GM23338 (cell line): ENCODE results near the gene ANGPTL2. TPM values are rescaled to one million over a fixed set of nuclear protein-coding genes. Genes with fewer than 3 reads are reported as not detected.

Experiments used
- ATAC-seq: fragments of 200-7000 bp; cut with Tn5 transposase; 3 replicates; pipeline ENCODE4 v1.9.1; 2020
- DNase-seq: peaks from one replicate; pipeline ENCODE4 v3.0.0-alpha.2; 2015; ENCODE audit warnings: low spot score
- H2AFZ ChIP-seq: fragments of 200-600 bp; sonication (generic); 2 replicates; pipeline ENCODE4 v1.8.0; 2016; ENCODE audit warnings: antibody characterized with exemption, mild to moderate bottlenecking, moderate library complexity
- H3F3A ChIP-seq: fragments of 200-600 bp; sonication (generic); replicated peaks from 2 replicates; pipeline ENCODE4 v1.8.0; 2017; ENCODE audit warnings: antibody characterized with exemption, mixed run types, low read depth
- H3K27ac ChIP-seq: fragments of 200-600 bp; sonication (generic); 2 replicates; pipeline ENCODE4 v1.6.1; 2016; ENCODE audit warnings: low read depth
- H3K27me3 ChIP-seq: fragments of 200-600 bp; sonication (generic); 2 replicates; pipeline ENCODE4 v1.8.0; 2016; ENCODE audit warnings: mild to moderate bottlenecking, mixed run types, moderate library complexity; ENCODE audit not compliant: insufficient read depth
- H3K36me3 ChIP-seq: fragments of 200-600 bp; sonication (generic); 2 replicates; pipeline ENCODE4 v1.8.0; 2016; ENCODE audit warnings: mild to moderate bottlenecking; ENCODE audit not compliant: insufficient read depth
- H3K4me1 ChIP-seq: fragments of 200-600 bp; sonication (generic); 2 replicates; pipeline ENCODE4 v1.8.0; 2016; ENCODE audit warnings: mild to moderate bottlenecking, moderate library complexity; ENCODE audit not compliant: insufficient read depth
- H3K4me2 ChIP-seq: fragments of 200-600 bp; sonication (generic); 2 replicates; pipeline ENCODE4 v1.7.1; 2017; ENCODE audit warnings: mixed run types
- H3K4me3 ChIP-seq: fragments of 200-600 bp; sonication (generic); 2 replicates; pipeline ENCODE4 v1.6.1; 2016; ENCODE audit warnings: mixed run types
- H3K79me2 ChIP-seq: fragments of 200-600 bp; sonication (generic); replicated peaks from 2 replicates; pipeline ENCODE4 v1.8.0; 2017; ENCODE audit warnings: mild to moderate bottlenecking; ENCODE audit not compliant: insufficient read depth
- H3K9me2 ChIP-seq: fragments of 200-600 bp; sonication (generic); 2 replicates; pipeline ENCODE4 v1.8.0; 2017; ENCODE audit not compliant: insufficient read depth
- H4K20me1 ChIP-seq: fragments of 200-600 bp; sonication (generic); replicated peaks from 2 replicates; pipeline ENCODE4 v1.8.0; 2017; ENCODE audit warnings: mild to moderate bottlenecking; ENCODE audit not compliant: insufficient read depth
- H3K27ac Mint-ChIP-seq: 2 replicates; pipeline ENCODE4 v1.8.0; 2020; ENCODE audit warnings: inconsistent platforms, mild to moderate bottlenecking, moderate library complexity, mixed read lengths
- H3K27me3 Mint-ChIP-seq: 3 replicates; pipeline ENCODE4 v1.8.0; 2022; ENCODE audit warnings: low read depth, mild to moderate bottlenecking, moderate library complexity, mixed read lengths, inconsistent platforms; ENCODE audit not compliant: insufficient read depth, poor library complexity
- H3K36me3 Mint-ChIP-seq: 3 replicates; pipeline ENCODE4 v1.8.0; 2021; ENCODE audit warnings: low read depth, mild to moderate bottlenecking, inconsistent platforms, moderate library complexity, mixed read lengths
- H3K4me1 Mint-ChIP-seq: 3 replicates; pipeline ENCODE4 v1.8.0; 2020; ENCODE audit warnings: mild to moderate bottlenecking, inconsistent platforms, mixed read lengths
- H3K4me3 Mint-ChIP-seq: 3 replicates; pipeline ENCODE4 v1.8.0; 2021; ENCODE audit warnings: moderate library complexity, mild to moderate bottlenecking, inconsistent platforms, mixed read lengths
- H3K9me3 Mint-ChIP-seq: 3 replicates; pipeline ENCODE4 v1.8.0; 2020; ENCODE audit warnings: moderate library complexity, mild to moderate bottlenecking, inconsistent platforms, mixed read lengths
- NANOG ChIP-seq: IDR thresholded peaks from 2 replicates; pipeline ENCODE4 v1.6.1; 2016; ENCODE audit warnings: antibody characterized with exemption, borderline replicate concordance
- ZNF114 ChIP-seq: fragments of 250-450 bp; sonication (Bioruptor Pico); IDR thresholded peaks from 2 replicates; pipeline ENCODE4 v1.5.0; 2020; ENCODE audit warnings: mild to moderate bottlenecking, moderate library complexity
- polyA plus RNA-seq: library from polyadenylated mRNA; unstranded; fragments of >200 nt; fragmentation: Nextera tagmentation; extraction: Ambion mirVana; gene quantifications from 2 replicates; pipeline ENCODE4 v1.2.1, GENCODE V29; 2016
- total RNA-seq: library from RNA; depleted of rRNA; stranded (reverse); fragments of >200 nt; shearing (Covaris generic); gene quantifications from 2 replicates; pipeline ENCODE4 v1.2.3, GENCODE V29; 2014
- TF ChIP-seq, protein P1 (sequence below): IDR thresholded peaks from one replicate; pipeline ENCODE4 v1.6.1; 2018; ENCODE audit warnings: antibody characterized with exemption; ENCODE audit not compliant: unreplicated experiment
- TF ChIP-seq, protein P2 (sequence below): IDR thresholded peaks from 2 replicates; pipeline ENCODE4 v1.6.1; 2016; ENCODE audit warnings: antibody characterized with exemption
- TF ChIP-seq, protein P3 (sequence below): fragments of 250-450 bp; sonication (Bioruptor Pico); IDR thresholded peaks from 2 replicates; pipeline ENCODE4 v1.5.0; 2020; ENCODE audit warnings: mild to moderate bottlenecking, moderate library complexity

The ANGPTL2 gene
- total and polyA plus RNA-seq, 2 experiments from 2014 or later: 2.9 to 5.2 TPM

DNA sequence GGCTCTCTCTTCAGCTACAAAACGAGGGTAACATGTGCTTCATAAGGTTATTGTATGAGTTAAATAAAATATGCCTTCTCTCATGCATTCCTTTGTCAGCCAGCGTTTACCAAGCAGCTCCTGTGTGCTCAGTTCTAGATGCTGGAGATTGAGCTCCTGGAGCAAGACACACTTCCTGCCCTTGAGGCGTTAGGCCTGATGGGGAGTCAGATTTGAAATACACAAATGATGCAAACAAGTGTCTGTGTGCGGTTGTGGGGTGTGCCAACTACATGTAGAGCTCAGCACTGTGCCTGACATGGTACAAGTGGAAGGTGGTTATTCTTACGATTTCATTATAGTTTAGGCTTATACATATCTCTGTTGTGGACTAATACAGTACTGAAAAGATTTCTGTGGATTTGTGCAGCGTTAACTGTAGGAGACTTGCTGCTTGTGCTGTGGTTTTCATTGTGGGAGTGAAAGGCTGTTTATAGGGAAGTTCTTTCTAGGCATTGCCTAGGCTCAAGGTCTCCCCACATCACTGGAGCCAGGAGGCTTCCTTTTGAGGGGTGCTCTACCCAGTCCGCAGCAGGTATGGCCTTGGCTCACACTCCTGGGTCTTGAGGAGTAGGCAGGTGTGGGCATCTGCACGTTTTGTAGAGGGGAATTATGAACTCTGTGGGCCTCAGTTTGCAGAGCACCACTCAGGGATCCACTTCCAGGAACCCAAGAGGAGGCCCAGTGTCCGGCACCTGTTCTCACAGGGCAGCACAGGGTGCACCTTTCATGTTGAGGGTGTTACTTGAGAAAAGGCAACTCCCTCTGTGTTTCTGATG is 39.8 kb upstream of the ANGPTL2 start:
- H3K27me3 ChIP-seq: no peaks in the 10 kb centered on the region
- H3K27me3 Mint-ChIP-seq: peaks cover 6% of the 10 kb centered on the region
- no peak for ATAC-seq
- H3F3A ChIP-seq: no peaks in the 10 kb centered on the region
- H4K20me1 ChIP-seq: no peaks in the 10 kb centered on the region
- no peak for DNase-seq
- H3K36me3 ChIP-seq: no peaks in the 10 kb centered on the region
- peaks cover 42% of the 10 kb centered on the region for H3K4me1 Mint-ChIP-seq
- H3K79me2 ChIP-seq: no peaks in the 10 kb centered on the region
- H3K27ac Mint-ChIP-seq: no peak overlapping the region
- 0 out of 2 replicates have a peak overlapping the region, but pooled peaks have one; percentile 23 for H3K27ac ChIP-seq
- H3K4me2 ChIP-seq: no peak overlapping the region
- no peak overlapping the region for H3K4me3 Mint-ChIP-seq
- H3K36me3 Mint-ChIP-seq: no peaks in the 10 kb centered on the region
- TF ChIP-seq ZNF114 (CRISPR knock-in tag) (no peak), NANOG (no peak)
- TF ChIP-seq, protein P1, sequence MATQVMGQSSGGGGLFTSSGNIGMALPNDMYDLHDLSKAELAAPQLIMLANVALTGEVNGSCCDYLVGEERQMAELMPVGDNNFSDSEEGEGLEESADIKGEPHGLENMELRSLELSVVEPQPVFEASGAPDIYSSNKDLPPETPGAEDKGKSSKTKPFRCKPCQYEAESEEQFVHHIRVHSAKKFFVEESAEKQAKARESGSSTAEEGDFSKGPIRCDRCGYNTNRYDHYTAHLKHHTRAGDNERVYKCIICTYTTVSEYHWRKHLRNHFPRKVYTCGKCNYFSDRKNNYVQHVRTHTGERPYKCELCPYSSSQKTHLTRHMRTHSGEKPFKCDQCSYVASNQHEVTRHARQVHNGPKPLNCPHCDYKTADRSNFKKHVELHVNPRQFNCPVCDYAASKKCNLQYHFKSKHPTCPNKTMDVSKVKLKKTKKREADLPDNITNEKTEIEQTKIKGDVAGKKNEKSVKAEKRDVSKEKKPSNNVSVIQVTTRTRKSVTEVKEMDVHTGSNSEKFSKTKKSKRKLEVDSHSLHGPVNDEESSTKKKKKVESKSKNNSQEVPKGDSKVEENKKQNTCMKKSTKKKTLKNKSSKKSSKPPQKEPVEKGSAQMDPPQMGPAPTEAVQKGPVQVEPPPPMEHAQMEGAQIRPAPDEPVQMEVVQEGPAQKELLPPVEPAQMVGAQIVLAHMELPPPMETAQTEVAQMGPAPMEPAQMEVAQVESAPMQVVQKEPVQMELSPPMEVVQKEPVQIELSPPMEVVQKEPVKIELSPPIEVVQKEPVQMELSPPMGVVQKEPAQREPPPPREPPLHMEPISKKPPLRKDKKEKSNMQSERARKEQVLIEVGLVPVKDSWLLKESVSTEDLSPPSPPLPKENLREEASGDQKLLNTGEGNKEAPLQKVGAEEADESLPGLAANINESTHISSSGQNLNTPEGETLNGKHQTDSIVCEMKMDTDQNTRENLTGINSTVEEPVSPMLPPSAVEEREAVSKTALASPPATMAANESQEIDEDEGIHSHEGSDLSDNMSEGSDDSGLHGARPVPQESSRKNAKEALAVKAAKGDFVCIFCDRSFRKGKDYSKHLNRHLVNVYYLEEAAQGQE: no peak
- TF ChIP-seq, protein P2, sequence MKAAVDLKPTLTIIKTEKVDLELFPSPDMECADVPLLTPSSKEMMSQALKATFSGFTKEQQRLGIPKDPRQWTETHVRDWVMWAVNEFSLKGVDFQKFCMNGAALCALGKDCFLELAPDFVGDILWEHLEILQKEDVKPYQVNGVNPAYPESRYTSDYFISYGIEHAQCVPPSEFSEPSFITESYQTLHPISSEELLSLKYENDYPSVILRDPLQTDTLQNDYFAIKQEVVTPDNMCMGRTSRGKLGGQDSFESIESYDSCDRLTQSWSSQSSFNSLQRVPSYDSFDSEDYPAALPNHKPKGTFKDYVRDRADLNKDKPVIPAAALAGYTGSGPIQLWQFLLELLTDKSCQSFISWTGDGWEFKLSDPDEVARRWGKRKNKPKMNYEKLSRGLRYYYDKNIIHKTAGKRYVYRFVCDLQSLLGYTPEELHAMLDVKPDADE: no peak
- TF ChIP-seq, protein P3, sequence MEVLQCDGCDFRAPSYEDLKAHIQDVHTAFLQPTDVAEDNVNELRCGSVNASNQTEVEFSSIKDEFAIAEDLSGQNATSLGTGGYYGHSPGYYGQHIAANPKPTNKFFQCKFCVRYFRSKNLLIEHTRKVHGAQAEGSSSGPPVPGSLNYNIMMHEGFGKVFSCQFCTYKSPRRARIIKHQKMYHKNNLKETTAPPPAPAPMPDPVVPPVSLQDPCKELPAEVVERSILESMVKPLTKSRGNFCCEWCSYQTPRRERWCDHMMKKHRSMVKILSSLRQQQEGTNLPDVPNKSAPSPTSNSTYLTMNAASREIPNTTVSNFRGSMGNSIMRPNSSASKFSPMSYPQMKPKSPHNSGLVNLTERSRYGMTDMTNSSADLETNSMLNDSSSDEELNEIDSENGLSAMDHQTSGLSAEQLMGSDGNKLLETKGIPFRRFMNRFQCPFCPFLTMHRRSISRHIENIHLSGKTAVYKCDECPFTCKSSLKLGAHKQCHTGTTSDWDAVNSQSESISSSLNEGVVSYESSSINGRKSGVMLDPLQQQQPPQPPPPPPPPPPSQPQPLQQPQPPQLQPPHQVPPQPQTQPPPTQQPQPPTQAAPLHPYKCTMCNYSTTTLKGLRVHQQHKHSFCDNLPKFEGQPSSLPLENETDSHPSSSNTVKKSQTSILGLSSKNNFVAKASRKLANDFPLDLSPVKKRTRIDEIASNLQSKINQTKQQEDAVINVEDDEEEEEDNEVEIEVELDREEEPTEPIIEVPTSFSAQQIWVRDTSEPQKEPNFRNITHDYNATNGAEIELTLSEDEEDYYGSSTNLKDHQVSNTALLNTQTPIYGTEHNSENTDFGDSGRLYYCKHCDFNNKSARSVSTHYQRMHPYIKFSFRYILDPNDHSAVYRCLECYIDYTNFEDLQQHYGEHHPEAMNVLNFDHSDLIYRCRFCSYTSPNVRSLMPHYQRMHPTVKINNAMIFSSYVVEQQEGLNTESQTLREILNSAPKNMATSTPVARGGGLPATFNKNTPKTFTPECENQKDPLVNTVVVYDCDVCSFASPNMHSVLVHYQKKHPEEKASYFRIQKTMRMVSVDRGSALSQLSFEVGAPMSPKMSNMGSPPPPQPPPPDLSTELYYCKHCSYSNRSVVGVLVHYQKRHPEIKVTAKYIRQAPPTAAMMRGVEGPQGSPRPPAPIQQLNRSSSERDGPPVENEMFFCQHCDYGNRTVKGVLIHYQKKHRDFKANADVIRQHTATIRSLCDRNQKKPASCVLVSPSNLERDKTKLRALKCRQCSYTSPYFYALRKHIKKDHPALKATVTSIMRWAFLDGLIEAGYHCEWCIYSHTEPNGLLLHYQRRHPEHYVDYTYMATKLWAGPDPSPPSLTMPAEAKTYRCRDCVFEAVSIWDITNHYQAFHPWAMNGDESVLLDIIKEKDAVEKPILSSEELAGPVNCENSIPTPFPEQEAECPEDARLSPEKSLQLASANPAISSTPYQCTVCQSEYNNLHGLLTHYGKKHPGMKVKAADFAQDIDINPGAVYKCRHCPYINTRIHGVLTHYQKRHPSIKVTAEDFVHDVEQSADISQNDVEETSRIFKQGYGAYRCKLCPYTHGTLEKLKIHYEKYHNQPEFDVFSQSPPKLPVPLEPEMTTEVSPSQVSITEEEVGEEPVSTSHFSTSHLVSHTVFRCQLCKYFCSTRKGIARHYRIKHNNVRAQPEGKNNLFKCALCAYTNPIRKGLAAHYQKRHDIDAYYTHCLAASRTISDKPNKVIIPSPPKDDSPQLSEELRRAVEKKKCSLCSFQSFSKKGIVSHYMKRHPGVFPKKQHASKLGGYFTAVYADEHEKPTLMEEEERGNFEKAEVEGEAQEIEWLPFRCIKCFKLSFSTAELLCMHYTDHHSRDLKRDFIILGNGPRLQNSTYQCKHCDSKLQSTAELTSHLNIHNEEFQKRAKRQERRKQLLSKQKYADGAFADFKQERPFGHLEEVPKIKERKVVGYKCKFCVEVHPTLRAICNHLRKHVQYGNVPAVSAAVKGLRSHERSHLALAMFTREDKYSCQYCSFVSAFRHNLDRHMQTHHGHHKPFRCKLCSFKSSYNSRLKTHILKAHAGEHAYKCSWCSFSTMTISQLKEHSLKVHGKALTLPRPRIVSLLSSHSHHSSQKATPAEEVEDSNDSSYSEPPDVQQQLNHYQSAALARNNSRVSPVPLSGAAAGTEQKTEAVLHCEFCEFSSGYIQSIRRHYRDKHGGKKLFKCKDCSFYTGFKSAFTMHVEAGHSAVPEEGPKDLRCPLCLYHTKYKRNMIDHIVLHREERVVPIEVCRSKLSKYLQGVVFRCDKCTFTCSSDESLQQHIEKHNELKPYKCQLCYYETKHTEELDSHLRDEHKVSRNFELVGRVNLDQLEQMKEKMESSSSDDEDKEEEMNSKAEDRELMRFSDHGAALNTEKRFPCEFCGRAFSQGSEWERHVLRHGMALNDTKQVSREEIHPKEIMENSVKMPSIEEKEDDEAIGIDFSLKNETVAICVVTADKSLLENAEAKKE (CRISPR knock-in tag): no peak
- no peak overlapping the region for H3K4me3 ChIP-seq
- no peaks in the 10 kb centered on the region for H3K9me2 ChIP-seq
- H3K4me1 ChIP-seq: peaks cover 19% of the 10 kb centered on the region
- no peaks in the 10 kb centered on the region for H3K9me3 Mint-ChIP-seq
- H2AFZ ChIP-seq: no peak overlapping the region
